Measurements from ENCODE around the gene IGFLR1. TPM values are rescaled to one million over a fixed set of nuclear protein-coding genes. Genes with fewer than 3 reads are reported as not detected.

IGFLR1 gene
- total and polyA plus RNA-seq, 8 donors, result 3.6 to 36.8 (median 9.4) TPM

DNA sequence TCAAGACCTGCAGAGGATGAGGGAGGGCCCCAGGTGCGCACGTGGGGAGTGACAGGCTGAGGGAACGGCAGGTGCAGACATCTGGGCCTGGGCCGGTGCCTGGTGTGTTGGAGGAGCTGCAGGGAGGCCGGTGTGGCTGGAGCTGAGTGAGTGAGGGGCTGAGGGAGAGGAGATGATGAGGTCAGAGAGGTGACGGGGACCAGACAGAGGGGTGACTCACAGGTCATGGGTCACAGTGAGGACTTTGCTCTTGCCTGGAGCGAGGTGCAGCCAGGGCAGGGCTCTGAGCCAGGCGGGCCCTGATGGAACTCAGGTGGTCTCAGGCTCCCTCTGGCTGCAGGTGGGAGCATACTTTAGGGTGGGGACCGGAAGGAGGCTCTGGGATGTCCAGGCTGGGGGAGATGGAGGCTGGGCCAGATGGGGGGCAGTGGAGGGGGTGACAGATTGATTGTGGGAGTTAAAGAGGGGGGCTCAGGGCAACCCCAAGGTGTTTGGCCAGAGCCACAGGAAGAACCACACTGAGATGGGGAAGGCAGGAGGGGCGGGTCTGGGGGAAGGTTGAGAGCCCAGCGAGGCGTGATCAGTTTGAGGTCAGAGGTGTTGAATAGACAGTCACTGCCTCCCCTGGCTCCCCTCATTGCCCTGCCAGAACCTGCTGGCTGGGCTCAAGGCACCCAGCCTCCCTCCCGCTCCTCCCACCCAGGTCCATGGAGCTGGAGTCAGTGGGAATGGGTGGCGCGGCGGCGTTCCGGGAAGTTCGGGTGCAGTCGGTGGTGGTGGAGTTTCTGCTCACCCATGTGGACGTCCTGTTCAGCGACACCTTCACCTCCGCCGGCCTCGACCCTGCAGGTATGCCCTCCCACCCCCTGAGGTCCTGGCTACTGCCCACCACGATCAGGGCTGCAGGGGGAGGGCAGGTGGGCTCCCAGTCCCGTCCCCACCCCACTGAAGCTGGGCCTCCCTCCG lies 41.5 kb upstream of the IGFLR1 start:
- Histone ChIP-seq H3K27ac (no peak overlapping the region), H3K4me1 (no peaks in the 10 kb centered on the region), H3K4me3 (no peak overlapping the region), H3K27me3 (no peaks in the 10 kb centered on the region), H3K9me3 (no peaks in the 10 kb centered on the region), H3K36me3 (peaks cover 5 to 83% (median 69%) of the 10 kb centered on the region in 4 donors)
- no peak for DNase-seq
- TF ChIP-seq, protein P1, sequence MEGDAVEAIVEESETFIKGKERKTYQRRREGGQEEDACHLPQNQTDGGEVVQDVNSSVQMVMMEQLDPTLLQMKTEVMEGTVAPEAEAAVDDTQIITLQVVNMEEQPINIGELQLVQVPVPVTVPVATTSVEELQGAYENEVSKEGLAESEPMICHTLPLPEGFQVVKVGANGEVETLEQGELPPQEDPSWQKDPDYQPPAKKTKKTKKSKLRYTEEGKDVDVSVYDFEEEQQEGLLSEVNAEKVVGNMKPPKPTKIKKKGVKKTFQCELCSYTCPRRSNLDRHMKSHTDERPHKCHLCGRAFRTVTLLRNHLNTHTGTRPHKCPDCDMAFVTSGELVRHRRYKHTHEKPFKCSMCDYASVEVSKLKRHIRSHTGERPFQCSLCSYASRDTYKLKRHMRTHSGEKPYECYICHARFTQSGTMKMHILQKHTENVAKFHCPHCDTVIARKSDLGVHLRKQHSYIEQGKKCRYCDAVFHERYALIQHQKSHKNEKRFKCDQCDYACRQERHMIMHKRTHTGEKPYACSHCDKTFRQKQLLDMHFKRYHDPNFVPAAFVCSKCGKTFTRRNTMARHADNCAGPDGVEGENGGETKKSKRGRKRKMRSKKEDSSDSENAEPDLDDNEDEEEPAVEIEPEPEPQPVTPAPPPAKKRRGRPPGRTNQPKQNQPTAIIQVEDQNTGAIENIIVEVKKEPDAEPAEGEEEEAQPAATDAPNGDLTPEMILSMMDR (IDR thresholded peaks at IDR 0.05), result no peak
- TF ChIP-seq EP300 (IDR thresholded peaks at IDR 0.05) (no peak), POLR2A (IDR thresholded peaks at IDR 0.05) (no peak), POLR2AphosphoS5 (IDR thresholded peaks at IDR 0.05) (no peak)
- intact Hi-C loops (cut with DNase I; ENCODE audit: low total_unique reads), result no loop called here
- WGBS, 5 donors, result 79 to 86% (median 84%) methylated on average over 23 to 28 of the region's 28 CpGs

DNA sequence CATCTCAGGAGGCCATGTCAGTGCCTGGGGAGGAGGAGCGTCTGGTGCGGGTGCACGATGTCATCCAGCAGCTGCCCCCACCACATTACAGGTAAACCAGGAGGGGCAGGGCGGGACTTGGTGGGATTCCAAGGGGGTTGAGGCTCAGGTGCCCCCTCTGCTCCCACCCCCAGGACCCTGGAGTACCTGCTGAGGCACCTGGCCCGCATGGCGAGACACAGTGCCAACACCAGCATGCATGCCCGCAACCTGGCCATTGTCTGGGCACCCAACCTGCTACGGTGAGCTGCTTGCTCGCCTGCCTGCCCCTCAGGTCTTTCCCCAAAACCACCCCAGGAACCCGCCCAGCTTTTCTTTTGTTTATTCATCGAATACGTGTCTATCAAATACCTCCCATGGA lies 40.3 kb upstream of the IGFLR1 start:
- Histone ChIP-seq H3K9me3 (no peaks in the 10 kb centered on the region), H3K4me3 (no peak overlapping the region), H3K4me1 (no peaks in the 10 kb centered on the region), H3K27me3 (no peaks in the 10 kb centered on the region), H3K36me3 (peaks cover 5 to 91% (median 75%) of the 10 kb centered on the region in 4 donors), H3K27ac (no peak overlapping the region)
- 94 to 95% (median 95%) methylated on average over 9 to 12 of the region's 12 CpGs for WGBS, 5 donors
- DNase-seq, result no peak
- intact Hi-C loops (cut with DNase I; ENCODE audit: low total_unique reads), result no loop called here
- TF ChIP-seq POLR2A (IDR thresholded peaks at IDR 0.05) (no peak), POLR2AphosphoS5 (IDR thresholded peaks at IDR 0.05) (no peak), EP300 (IDR thresholded peaks at IDR 0.05) (no peak)
- TF ChIP-seq, protein P1 (IDR thresholded peaks at IDR 0.05), result no peak

DNA sequence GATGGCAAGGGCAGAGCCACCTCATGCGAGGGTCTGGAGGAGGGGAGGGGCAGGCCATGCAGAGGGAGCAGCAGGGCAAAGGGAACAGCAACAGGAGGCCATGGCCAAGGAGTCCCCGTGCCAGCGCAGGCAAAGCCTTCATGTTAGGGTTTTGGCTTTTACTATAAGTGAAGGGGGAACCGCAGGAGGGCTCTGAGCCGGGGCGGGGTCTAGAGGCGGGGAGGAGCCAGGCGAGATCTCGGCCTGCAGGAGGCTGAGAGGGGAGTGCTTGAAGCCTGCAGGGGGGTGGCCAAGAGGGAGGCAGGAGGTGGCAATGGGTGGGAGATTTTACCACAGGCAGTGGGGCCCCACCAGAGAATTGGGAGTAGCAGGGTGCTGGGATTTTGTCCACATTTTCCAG lies 39.4 kb upstream of the IGFLR1 start:
- H3K36me3 ChIP-seq, result peaks cover 5 to 81% (median 66%) of the 10 kb centered on the region in 4 donors
- DNase-seq, result no peak
- WGBS, 5 donors, result 75 to 88% (median 82%) methylated on average over 9 of the region's 9 CpGs
- no peak for TF ChIP-seq POLR2A (IDR thresholded peaks at IDR 0.05)
- TF ChIP-seq, protein P1 (IDR thresholded peaks at IDR 0.05), result no peak
- TF ChIP-seq EP300 (IDR thresholded peaks at IDR 0.05), result no peak
- no peak for TF ChIP-seq POLR2AphosphoS5 (IDR thresholded peaks at IDR 0.05)
- H3K4me3 ChIP-seq, result no peak overlapping the region
- intact Hi-C loops (cut with DNase I; ENCODE audit: low total_unique reads), result no loop called here
- no peak overlapping the region for H3K27ac ChIP-seq
- no peaks in the 10 kb centered on the region for H3K9me3 ChIP-seq
- no peaks in the 10 kb centered on the region for H3K27me3 ChIP-seq
- peaks cover 0 to 7% (median 2%) of the 10 kb centered on the region in 4 donors for H3K4me1 ChIP-seq

DNA sequence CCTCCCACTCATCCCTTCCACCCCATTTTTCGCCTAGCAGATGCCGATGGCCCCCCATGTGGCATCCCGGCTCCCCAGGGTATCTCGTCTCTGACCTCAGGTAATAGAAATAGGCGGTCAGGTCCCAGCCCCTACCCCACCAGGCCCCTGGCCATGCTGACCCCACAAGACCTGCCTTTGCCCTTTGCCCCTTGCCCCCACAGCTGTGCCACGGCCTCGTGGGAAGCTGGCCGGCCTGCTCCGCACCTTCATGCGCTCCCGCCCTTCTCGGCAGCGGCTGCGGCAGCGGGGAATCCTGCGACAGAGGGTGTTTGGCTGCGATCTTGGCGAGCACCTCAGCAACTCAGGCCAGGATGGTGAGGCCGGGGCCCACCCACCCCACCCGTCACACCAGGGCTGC lies 38.5 kb upstream of the IGFLR1 start:
- no peak overlapping the region for H3K4me3 ChIP-seq
- no peak overlapping the region for H3K27ac ChIP-seq
- TF ChIP-seq EP300 (IDR thresholded peaks at IDR 0.05), result no peak
- no peak for TF ChIP-seq POLR2A (IDR thresholded peaks at IDR 0.05)
- TF ChIP-seq, protein P1 (IDR thresholded peaks at IDR 0.05), result no peak
- TF ChIP-seq POLR2AphosphoS5 (IDR thresholded peaks at IDR 0.05), result no peak
- intact Hi-C loops (cut with DNase I; ENCODE audit: low total_unique reads), result no loop called here
- H3K36me3 ChIP-seq, result peaks cover 5 to 72% (median 62%) of the 10 kb centered on the region in 4 donors
- WGBS, 5 donors, result 90 to 98% (median 94%) methylated on average over 18 to 20 of the region's 20 CpGs
- no peaks in the 10 kb centered on the region for H3K27me3 ChIP-seq
- H3K4me1 ChIP-seq, result peaks cover 7 to 16% (median 11%) of the 10 kb centered on the region in 4 donors
- no peaks in the 10 kb centered on the region for H3K9me3 ChIP-seq
- DNase-seq, result no peak
